Transverse colon (tissue), 4 donors: ENCODE data around the gene GABARAP. TPM values are rescaled to one million over a fixed set of nuclear protein-coding genes. Genes with fewer than 3 reads are reported as not detected.
A peak's percentile ranks its signal among the peaks of the same experiment; 100 is the strongest.

Experiments
- DNase-seq: peaks from one replicate; pipeline ENCODE4 v3.0.0-alpha.2; 2019
- H3K27ac ChIP-seq, 4 donors: fragments of 200-600 bp; sonication (generic); 2 replicates each; pipeline ENCODE4 v1.5.1; 2016 to 2018; ENCODE audit warnings: inconsistent platforms in 4 of 4
- H3K27me3 ChIP-seq: fragments of 200-600 bp; sonication (generic); 2 replicates; pipeline ENCODE4 v1.5.1; 2017; ENCODE audit warnings: inconsistent platforms
- H3K36me3 ChIP-seq, 4 donors: fragments of 200-600 bp; sonication (generic); 2 replicates each; pipeline ENCODE4 v1.5.1; 2017 to 2019; ENCODE audit warnings: inconsistent platforms in 4 of 4
- H3K4me1 ChIP-seq, 4 donors: fragments of 200-600 bp; sonication (generic); 2 replicates each; pipeline ENCODE4 v1.5.1; 2017 to 2020; ENCODE audit warnings: inconsistent platforms in 4 of 4
- H3K4me3 ChIP-seq, 4 donors: fragments of 200-600 bp; sonication (generic); 1 replicate in 1 of 4; 2 replicates in 3 of 4; pipeline versions ENCODE4 v1.5.1 to v1.6.1; 2017 to 2019; ENCODE audit warnings: inconsistent platforms in 4 of 4
- H3K9me3 ChIP-seq, 2 donors: fragments of 200-600 bp; sonication (generic); 2 replicates each; pipeline ENCODE4 v1.5.1; 2017 to 2019; ENCODE audit warnings: inconsistent platforms in 2 of 2
- CTCF ChIP-seq, 5 experiments: fragments of 200-600 bp in 3 of 5; fragments of 450-650 bp in 2 of 5; sonication (generic) in 3 of 5; IDR thresholded peaks; 1 replicate in 2 of 5; 2 replicates in 3 of 5; pipeline ENCODE4 v1.5.1; 2016 to 2017; ENCODE audit warnings: antibody characterized with exemption in 5 of 5, inconsistent platforms in 3 of 5, mild to moderate bottlenecking in 2 of 5, moderate library complexity in 1 of 5
- EP300 ChIP-seq: sonication (generic); formaldehyde crosslinking; IDR thresholded peaks from one replicate; pipeline ENCODE4 v1.6.1; 2017; ENCODE audit warnings: antibody characterized with exemption, low read depth
- POLR2A ChIP-seq: fragments of 450-650 bp; IDR thresholded peaks from one replicate; pipeline ENCODE4 v1.6.1; 2016; ENCODE audit warnings: antibody characterized with exemption, mild to moderate bottlenecking, moderate library complexity
- POLR2AphosphoS5 ChIP-seq, 3 donors: sonication (generic); formaldehyde crosslinking; IDR thresholded peaks; one replicate each; pipeline ENCODE4 v1.6.1; 2016; ENCODE audit warnings: antibody characterized with exemption in 3 of 3
- WGBS, 2 donors: methylation state at CpG; one replicate each; pipeline ENCODE4 v1.1.5; 2018; ENCODE audit warnings: low coverage in 1 of 2; 5-methylcytosine and 5-hydroxymethylcytosine counted together
- in situ Hi-C, 4 donors: fragments of 200-750 bp; cut with MboI; loops; one replicate each; pipeline versions ENCODE4 v1.15.0 to v1.15.1; 2017; ENCODE audit warnings: low sequenced_read_pairs in 3 of 4, low pct_ligation_motif_present in 1 of 4, low pct_unique_long_range_greater_than_20kb in 1 of 4
- intact Hi-C: fragments of 100-400 bp; cut with DNase I; formaldehyde crosslinking; loops from one replicate; pipeline ENCODE4 v1.15.1; 2023; ENCODE audit warnings: low total_unique reads
- total RNA-seq, 4 donors: library from RNA; depleted of rRNA; stranded (reverse); fragments of >200 nt; gene quantifications; one replicate each; pipeline ENCODE4 v1.1.0, GENCODE V29; 2016

GABARAP gene
- total RNA-seq, 4 donors from 2014 or later = 209 to 479 (median 394) TPM

DNA sequence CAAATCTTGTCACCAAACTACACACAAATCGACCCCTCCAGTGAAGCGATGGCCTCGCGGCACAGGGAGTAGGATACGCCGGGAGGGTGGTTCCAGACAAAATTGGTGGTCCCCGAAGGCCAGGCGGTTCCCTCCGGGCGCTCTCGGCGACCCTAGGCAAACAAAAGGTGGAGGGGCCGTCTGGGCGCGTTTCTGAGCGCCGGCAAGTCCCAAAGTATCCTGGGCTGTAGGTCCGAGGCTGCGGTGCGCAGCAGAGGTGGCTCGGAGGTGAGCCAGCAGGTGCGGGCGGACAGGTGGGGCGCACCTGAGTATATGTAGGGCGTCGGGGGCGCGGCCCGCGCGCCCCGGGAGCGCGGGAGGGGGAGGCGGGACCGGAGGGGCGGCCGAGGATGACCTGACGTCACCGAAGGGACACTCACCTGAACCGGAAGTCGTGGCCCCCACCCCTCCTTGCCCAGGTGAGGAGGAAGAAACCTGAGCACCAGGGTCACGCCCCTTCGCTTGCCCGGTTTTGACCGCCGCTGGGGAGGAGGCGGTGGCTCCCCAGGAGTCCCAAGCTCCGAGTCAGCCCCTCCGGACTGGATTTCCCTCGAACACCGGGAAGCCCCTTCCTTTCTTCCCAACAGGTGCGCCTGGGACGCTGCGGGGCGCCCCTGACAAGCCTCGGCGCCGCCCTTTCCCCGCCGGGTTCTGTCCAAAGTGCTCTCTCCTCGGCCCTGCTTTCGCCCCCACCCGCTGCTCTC is 20.1 kb upstream of the GABARAP start, which contains the start of gene CLDN7:
CLDN7 (minus strand) TSS at position 287 of the 743 bp plus-strand sequence. CDS start 435 bp downstream, outside the sequence.
- peaks cover 0 to 73% (median 37%) of the 10 kb centered on the region in 4 donors for H3K4me1 ChIP-seq
- 5 to 11% methylated on average over 3 to 52 of the region's 64 CpGs for WGBS, 2 donors
- no peaks in the 10 kb centered on the region for H3K36me3 ChIP-seq
- in situ Hi-C loops (no loop called here), intact Hi-C loops (no loop called here)
- no peaks in the 10 kb centered on the region for H3K9me3 ChIP-seq
- H3K27ac ChIP-seq = peak within 1 kb of the TSS; percentile 88 to 96 (median 94)
- H3K27me3 ChIP-seq = peaks cover 42% of the 10 kb centered on the region
- H3K4me3 ChIP-seq = peak within 1 kb of the TSS; percentile 43 to 72 (median 53)
- peak; percentile 54 for TF ChIP-seq EP300
- peak; percentile 99 for TF ChIP-seq POLR2A
- peak; percentile 72 to 99 (median 99) for TF ChIP-seq POLR2AphosphoS5 (IDR thresholded peaks at IDR 0.05)
- TF ChIP-seq CTCF (IDR thresholded peaks at IDR 0.05) = peak in 2 of 5 experiments; percentile 14 to 43
- peak; percentile 94 for DNase-seq

- intact Hi-C loops (no loop called here), in situ Hi-C loops (no loop called here)
- no peak for TF ChIP-seq CTCF (IDR thresholded peaks at IDR 0.05)
- TF ChIP-seq POLR2AphosphoS5 (IDR thresholded peaks at IDR 0.05) = peak in 1 of 3 donors; percentile 40
- TF ChIP-seq EP300 = no peak
- no peak for TF ChIP-seq POLR2A
- H3K4me1 ChIP-seq = peaks cover 0 to 71% (median 36%) of the 10 kb centered on the region in 4 donors
- H3K27ac ChIP-seq = peak overlapping the region; percentile 88 to 96 (median 94)
- no peaks in the 10 kb centered on the region for H3K36me3 ChIP-seq
- peak overlapping the region; percentile 43 to 72 (median 53) for H3K4me3 ChIP-seq
- 19% methylated on average over 10 of the region's 71 CpGs; no CpG with 5 or more reads in 1 of the 2 donors for WGBS, 2 donors
- peaks cover 42% of the 10 kb centered on the region for H3K27me3 ChIP-seq
- no peak for DNase-seq
- no peaks in the 10 kb centered on the region for H3K9me3 ChIP-seq
These were observed 19.3 kb upstream of the GABARAP start for GRCh38 chr17:7261379-7262191.

DNA sequence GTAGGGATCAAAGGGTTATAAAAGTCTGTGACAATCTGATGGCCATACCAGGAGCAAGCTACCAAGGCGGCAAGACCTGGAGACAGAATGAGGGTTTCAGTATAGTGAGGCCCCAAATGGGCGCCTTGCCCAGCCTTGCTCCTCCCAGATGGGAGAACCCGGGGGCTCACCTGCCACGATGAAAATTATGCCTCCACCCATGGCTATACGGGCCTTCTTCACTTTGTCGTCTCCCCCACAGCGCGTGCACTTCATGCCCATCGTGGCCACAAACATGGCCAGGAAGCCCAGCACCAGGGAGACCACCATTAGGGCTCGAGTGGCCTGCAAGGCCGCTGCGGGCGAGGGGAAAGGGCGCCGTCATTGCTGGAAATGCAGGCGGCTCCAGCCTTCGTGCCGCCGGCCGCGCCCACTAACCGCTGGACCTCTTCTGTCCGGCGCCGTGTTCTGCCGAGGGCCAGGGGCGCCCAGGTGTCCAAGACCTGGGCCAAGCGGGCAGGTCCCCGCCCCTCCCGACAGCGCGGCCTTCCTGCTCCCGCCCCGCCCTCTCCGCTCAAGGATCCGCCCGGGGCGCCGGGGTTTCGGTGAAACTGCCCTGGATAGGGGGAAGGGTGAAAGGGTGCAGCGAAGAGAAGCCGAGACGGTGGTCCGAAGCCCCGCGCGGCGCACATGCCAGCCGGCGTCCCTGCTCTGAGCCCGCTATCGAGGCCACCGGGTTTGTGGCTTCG is 18.6 kb upstream of the GABARAP start:
- TF ChIP-seq EP300 (no peak), POLR2A (peak; percentile 64), POLR2AphosphoS5 (IDR thresholded peaks at IDR 0.05) (peak; percentile 34 to 89 (median 70))
- Histone ChIP-seq H3K4me3 (peak overlapping the region; percentile 43 to 72 (median 53)), H3K27ac (peak overlapping the region; percentile 88 to 96 (median 94)), H3K27me3 (peaks cover 42% of the 10 kb centered on the region), H3K36me3 (peaks cover 0 to 6% (median 0%) of the 10 kb centered on the region in 4 donors), H3K4me1 (peaks cover 0 to 66% (median 36%) of the 10 kb centered on the region in 4 donors), H3K9me3 (no peaks in the 10 kb centered on the region)
- peak; percentile 84 for DNase-seq
- WGBS, 2 donors = 8 to 30% methylated on average over 2 to 36 of the region's 54 CpGs
- in situ Hi-C loops (no loop called here), intact Hi-C loops (no loop called here)

DNA sequence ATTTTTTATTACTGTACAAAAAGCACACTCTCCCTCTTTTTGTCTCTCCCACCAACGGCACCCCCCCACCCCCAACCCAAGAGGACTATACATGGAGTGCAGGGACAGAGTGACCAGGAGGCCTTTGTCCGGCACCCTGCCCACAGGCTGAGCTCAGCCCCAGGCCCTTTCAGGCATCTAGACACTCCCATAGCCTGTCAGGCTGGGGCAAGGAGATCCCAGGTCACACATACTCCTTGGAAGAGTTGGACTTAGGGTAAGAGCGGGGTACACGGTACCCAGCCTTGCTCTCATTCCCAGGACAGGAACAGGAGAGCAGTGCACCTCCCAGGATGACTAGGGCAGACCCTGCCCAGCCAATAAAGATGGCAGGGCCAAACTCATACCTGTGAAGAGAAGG is 17.9 kb upstream of the GABARAP start:
- Histone ChIP-seq H3K4me1 (peaks cover 0 to 62% (median 36%) of the 10 kb centered on the region in 4 donors), H3K27ac (peak overlapping the region; percentile 88 to 96 (median 94)), H3K27me3 (peaks cover 39% of the 10 kb centered on the region), H3K4me3 (peak overlapping the region in 3 of 4 donors; percentile 46 to 72 (median 60)), H3K36me3 (peaks cover 0 to 10% (median 0%) of the 10 kb centered on the region in 4 donors), H3K9me3 (no peaks in the 10 kb centered on the region)
- in situ Hi-C loops (no loop called here), intact Hi-C loops (no loop called here)
- peak; percentile 37 for DNase-seq
- TF ChIP-seq POLR2AphosphoS5 (IDR thresholded peaks at IDR 0.05) (peak in 2 of 3 donors; percentile 14 to 89), EP300 (no peak)
- WGBS, 2 donors = 59% methylated on average over 4 of the region's 4 CpGs; no CpG with 5 or more reads in 1 of the 2 donors
